HEK293 (cell line): ENCODE data around the gene UCK1.

Experiments used
- CTCF ChIA-PET: fragments of 350-600 bp; formaldehyde crosslinking; extraction: SDS; loops from one replicate; lab custom pipeline; 2021; ENCODE audit warnings: antibody characterized with exemption; lab: Yijun Ruan, JAX
- POLR2A ChIA-PET: fragments of 300-600 bp; formaldehyde crosslinking; extraction: SDS; loops from one replicate; lab custom pipeline; 2020; ENCODE audit warnings: antibody characterized with exemption, inconsistent platforms; lab: Yijun Ruan, JAX
- H3K27ac ChIP-seq: fragments of 200-500 bp; sonication (Bioruptor generic); 2 replicates; pipeline ENCODE4 v1.5.1; 2014; ENCODE audit warnings: low read depth, low read length, control low read depth, inconsistent platforms; ENCODE audit errors: extremely low read depth
- H3K36me3 ChIP-seq, 2 experiments: fragments of 200-500 bp in 1 of 2; sonication (Bioruptor generic) in 1 of 2; 1 replicate in 1 of 2; 2 replicates in 1 of 2; pipeline ENCODE4 v1.5.1; 2014 to 2017; ENCODE audit warnings: inconsistent platforms in 2 of 2, low read length in 2 of 2; ENCODE audit not compliant: control insufficient read depth in 2 of 2, insufficient read depth in 1 of 2
- H3K4me1 ChIP-seq: fragments of 200-500 bp; sonication (Bioruptor generic); 2 replicates; pipeline ENCODE4 v1.5.1; 2014; ENCODE audit warnings: mild to moderate bottlenecking, low read length, inconsistent platforms; ENCODE audit not compliant: control insufficient read depth, insufficient read depth
- H3K4me3 ChIP-seq: 2 replicates; pipeline ENCODE4 v1.5.1; 2011; ENCODE audit warnings: low read depth, mild to moderate bottlenecking, control low read depth, low read length, moderate library complexity
- H3K9me3 ChIP-seq: fragments of 200-500 bp; sonication (Bioruptor generic); 2 replicates; pipeline ENCODE4 v1.5.1; 2014; ENCODE audit warnings: low read depth, low read length, inconsistent platforms; ENCODE audit not compliant: control insufficient read depth, insufficient read depth
- BCL11B ChIP-seq: fragments of 450-650 bp; formaldehyde crosslinking; IDR thresholded peaks from 2 replicates; pipeline ENCODE4 v1.5.1; 2016; ENCODE audit warnings: low read depth, missing biosample characterization, missing genetic modification characterization
- ZNF114 ChIP-seq: fragments of 450-650 bp; formaldehyde crosslinking; IDR thresholded peaks from 2 replicates; pipeline ENCODE4 v1.5.0; 2017; ENCODE audit warnings: missing biosample characterization, missing genetic modification characterization
- ZNF19 ChIP-seq: fragments of 450-650 bp; formaldehyde crosslinking; IDR thresholded peaks from 2 replicates; pipeline ENCODE4; 2016; ENCODE audit warnings: missing biosample characterization, missing genetic modification characterization, low read depth
- ZNF560 ChIP-seq: fragments of 450-650 bp; formaldehyde crosslinking; IDR thresholded peaks from 2 replicates; pipeline ENCODE4 v1.5.1; 2017; ENCODE audit warnings: missing biosample characterization, missing genetic modification characterization, borderline replicate concordance
- ZNF600 ChIP-seq: fragments of 450-650 bp; formaldehyde crosslinking; IDR thresholded peaks from 2 replicates; pipeline ENCODE4 v1.5.1; 2016; ENCODE audit warnings: missing biosample characterization, missing genetic modification characterization
- ZNF626 ChIP-seq: fragments of 450-650 bp; sonication (Bioruptor Pico); formaldehyde crosslinking; IDR thresholded peaks from 2 replicates; pipeline ENCODE4 v1.5.1; 2018; ENCODE audit warnings: missing biosample characterization, missing genetic modification characterization, inconsistent platforms
- ZNF670 ChIP-seq: fragments of 450-650 bp; formaldehyde crosslinking; IDR thresholded peaks from 2 replicates; pipeline ENCODE4 v1.5.1; 2016; ENCODE audit warnings: missing biosample characterization, missing genetic modification characterization, low read depth
- ZNF76 ChIP-seq: fragments of 450-650 bp; formaldehyde crosslinking; IDR thresholded peaks from 2 replicates; pipeline ENCODE4; 2016; ENCODE audit warnings: low read depth, missing biosample characterization, missing genetic modification characterization, borderline replicate concordance
- ZSCAN16 ChIP-seq: fragments of 450-650 bp; formaldehyde crosslinking; IDR thresholded peaks from 2 replicates; pipeline ENCODE4 v1.5.1; 2016; ENCODE audit warnings: missing biosample characterization, missing genetic modification characterization
- TF ChIP-seq, protein P1 (sequence below): fragments of 450-650 bp; formaldehyde crosslinking; IDR thresholded peaks from 2 replicates; pipeline ENCODE4 v1.5.1; 2016; ENCODE audit warnings: missing biosample characterization, missing genetic modification characterization
- TF ChIP-seq, protein P2 (sequence below): fragments of 450-650 bp; formaldehyde crosslinking; IDR thresholded peaks from 2 replicates; pipeline ENCODE4 v1.5.1; 2016; ENCODE audit warnings: missing biosample characterization, missing genetic modification characterization
- TF ChIP-seq, protein P3 (sequence below): fragments of 450-650 bp; formaldehyde crosslinking; conservative IDR thresholded peaks from 2 replicates; pipeline ENCODE4 v1.5.1; 2016; ENCODE audit warnings: low read depth, missing biosample characterization, missing genetic modification characterization
- TF ChIP-seq, protein P4 (sequence below): fragments of 450-650 bp; formaldehyde crosslinking; IDR thresholded peaks from 2 replicates; pipeline ENCODE4 v1.5.1; 2016; ENCODE audit warnings: missing biosample characterization, missing genetic modification characterization

Gene UCK1

DNA sequence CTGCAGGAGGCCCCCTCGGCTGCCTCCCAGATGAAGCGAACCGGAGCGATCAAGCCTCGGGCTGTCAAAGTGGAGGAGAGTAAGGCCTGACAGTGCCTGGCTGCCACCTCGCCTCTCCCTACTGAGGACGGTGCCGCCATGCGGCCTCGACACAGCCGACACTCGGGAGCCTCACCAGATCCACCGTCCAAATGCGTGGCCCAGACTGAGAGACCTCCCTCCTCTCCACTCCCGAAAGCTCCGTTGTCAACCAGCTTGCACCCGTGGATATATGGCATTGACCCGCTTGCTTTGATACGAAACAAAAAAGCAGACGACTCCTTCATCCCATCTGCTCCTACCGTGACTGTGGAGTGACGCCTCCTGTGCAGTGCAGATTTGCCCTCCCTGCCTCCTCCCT, 35.3 kb downstream of the UCK1 start:
- H3K27ac ChIP-seq: no peak overlapping the region
- H3K9me3 ChIP-seq: no peaks in the 10 kb centered on the region
- peaks cover 1% of the 10 kb centered on the region; the same call in 1 of the 2 replicates for H3K4me1 ChIP-seq
- H3K36me3 ChIP-seq: peaks cover 21 to 99% of the 10 kb centered on the region in 2 experiments; a peak in 2 of 3 replicates
- ChIA-PET CTCF (interaction anchor here (0.6 to 0.9 kb wide), 3 partner anchors 11 to 84 kb away, joined by 3 to 4 read pairs (median 4); no protein-coding TSS in a partner anchor), POLR2A (no interaction called here)
- TF ChIP-seq ZNF560 (no peak), ZNF19 (tag by site-specific recombination) (no peak), ZSCAN16 (tag by site-specific recombination) (no peak), ZNF626 (no peak), ZNF600 (no peak), ZNF76 (tag by site-specific recombination) (no peak), ZNF114 (no peak), ZNF670 (tag by site-specific recombination) (no peak), BCL11B (tag by site-specific recombination) (no peak)
- TF ChIP-seq, protein P1, sequence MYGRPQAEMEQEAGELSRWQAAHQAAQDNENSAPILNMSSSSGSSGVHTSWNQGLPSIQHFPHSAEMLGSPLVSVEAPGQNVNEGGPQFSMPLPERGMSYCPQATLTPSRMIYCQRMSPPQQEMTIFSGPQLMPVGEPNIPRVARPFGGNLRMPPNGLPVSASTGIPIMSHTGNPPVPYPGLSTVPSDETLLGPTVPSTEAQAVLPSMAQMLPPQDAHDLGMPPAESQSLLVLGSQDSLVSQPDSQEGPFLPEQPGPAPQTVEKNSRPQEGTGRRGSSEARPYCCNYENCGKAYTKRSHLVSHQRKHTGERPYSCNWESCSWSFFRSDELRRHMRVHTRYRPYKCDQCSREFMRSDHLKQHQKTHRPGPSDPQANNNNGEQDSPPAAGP (tag by site-specific recombination): no peak
- TF ChIP-seq, protein P2, sequence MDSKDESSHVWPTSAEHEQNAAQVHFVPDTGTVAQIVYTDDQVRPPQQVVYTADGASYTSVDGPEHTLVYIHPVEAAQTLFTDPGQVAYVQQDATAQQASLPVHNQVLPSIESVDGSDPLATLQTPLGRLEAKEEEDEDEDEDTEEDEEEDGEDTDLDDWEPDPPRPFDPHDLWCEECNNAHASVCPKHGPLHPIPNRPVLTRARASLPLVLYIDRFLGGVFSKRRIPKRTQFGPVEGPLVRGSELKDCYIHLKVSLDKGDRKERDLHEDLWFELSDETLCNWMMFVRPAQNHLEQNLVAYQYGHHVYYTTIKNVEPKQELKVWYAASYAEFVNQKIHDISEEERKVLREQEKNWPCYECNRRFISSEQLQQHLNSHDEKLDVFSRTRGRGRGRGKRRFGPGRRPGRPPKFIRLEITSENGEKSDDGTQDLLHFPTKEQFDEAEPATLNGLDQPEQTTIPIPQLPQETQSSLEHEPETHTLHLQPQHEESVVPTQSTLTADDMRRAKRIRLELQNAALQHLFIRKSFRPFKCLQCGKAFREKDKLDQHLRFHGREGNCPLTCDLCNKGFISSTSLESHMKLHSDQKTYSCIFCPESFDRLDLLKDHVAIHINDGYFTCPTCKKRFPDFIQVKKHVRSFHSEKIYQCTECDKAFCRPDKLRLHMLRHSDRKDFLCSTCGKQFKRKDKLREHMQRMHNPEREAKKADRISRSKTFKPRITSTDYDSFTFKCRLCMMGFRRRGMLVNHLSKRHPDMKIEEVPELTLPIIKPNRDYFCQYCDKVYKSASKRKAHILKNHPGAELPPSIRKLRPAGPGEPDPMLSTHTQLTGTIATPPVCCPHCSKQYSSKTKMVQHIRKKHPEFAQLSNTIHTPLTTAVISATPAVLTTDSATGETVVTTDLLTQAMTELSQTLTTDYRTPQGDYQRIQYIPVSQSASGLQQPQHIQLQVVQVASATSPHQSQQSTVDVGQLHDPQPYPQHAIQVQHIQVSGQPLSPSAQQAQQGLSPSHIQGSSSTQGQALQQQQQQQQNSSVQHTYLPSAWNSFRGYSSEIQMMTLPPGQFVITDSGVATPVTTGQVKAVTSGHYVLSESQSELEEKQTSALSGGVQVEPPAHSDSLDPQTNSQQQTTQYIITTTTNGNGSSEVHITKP (tag by site-specific recombination): no peak
- TF ChIP-seq, protein P3, sequence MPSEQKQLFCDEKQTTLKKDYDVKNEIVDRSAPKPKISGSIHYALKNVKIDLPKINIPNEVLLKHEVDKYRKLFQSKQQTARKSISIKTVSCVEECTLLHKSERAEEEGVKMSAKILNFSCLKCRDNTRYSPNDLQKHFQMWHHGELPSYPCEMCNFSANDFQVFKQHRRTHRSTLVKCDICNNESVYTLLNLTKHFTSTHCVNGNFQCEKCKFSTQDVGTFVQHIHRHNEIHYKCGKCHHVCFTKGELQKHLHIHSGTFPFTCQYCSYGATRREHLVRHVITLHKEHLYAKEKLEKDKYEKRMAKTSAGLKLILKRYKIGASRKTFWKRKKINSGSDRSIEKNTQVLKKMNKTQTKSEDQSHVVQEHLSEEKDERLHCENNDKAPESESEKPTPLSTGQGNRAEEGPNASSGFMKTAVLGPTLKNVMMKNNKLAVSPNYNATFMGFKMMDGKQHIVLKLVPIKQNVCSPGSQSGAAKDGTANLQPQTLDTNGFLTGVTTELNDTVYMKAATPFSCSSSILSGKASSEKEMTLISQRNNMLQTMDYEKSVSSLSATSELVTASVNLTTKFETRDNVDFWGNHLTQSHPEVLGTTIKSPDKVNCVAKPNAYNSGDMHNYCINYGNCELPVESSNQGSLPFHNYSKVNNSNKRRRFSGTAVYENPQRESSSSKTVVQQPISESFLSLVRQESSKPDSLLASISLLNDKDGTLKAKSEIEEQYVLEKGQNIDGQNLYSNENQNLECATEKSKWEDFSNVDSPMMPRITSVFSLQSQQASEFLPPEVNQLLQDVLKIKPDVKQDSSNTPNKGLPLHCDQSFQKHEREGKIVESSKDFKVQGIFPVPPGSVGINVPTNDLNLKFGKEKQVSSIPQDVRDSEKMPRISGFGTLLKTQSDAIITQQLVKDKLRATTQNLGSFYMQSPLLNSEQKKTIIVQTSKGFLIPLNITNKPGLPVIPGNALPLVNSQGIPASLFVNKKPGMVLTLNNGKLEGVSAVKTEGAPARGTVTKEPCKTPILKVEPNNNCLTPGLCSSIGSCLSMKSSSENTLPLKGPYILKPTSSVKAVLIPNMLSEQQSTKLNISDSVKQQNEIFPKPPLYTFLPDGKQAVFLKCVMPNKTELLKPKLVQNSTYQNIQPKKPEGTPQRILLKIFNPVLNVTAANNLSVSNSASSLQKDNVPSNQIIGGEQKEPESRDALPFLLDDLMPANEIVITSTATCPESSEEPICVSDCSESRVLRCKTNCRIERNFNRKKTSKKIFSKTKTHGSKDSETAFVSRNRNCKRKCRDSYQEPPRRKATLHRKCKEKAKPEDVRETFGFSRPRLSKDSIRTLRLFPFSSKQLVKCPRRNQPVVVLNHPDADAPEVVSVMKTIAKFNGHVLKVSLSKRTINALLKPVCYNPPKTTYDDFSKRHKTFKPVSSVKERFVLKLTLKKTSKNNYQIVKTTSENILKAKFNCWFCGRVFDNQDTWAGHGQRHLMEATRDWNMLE (tag by site-specific recombination): no peak
- TF ChIP-seq, protein P4, sequence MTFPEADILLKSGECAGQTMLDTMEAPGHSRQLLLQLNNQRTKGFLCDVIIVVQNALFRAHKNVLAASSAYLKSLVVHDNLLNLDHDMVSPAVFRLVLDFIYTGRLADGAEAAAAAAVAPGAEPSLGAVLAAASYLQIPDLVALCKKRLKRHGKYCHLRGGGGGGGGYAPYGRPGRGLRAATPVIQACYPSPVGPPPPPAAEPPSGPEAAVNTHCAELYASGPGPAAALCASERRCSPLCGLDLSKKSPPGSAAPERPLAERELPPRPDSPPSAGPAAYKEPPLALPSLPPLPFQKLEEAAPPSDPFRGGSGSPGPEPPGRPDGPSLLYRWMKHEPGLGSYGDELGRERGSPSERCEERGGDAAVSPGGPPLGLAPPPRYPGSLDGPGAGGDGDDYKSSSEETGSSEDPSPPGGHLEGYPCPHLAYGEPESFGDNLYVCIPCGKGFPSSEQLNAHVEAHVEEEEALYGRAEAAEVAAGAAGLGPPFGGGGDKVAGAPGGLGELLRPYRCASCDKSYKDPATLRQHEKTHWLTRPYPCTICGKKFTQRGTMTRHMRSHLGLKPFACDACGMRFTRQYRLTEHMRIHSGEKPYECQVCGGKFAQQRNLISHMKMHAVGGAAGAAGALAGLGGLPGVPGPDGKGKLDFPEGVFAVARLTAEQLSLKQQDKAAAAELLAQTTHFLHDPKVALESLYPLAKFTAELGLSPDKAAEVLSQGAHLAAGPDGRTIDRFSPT (tag by site-specific recombination): no peak
- no peak overlapping the region for H3K4me3 ChIP-seq
